K562 (cell line): Measurements from ENCODE around the gene SLC18B1. TPM values are rescaled to one million over a fixed set of nuclear protein-coding genes. Genes with fewer than 3 reads are reported as not detected.

Source experiments
- CREB5 ChIP-seq: fragments of 250-450 bp; sonication (Bioruptor Pico); IDR thresholded peaks from 2 replicates; pipeline ENCODE4 v1.5.0; 2020; ENCODE audit warnings: mild to moderate bottlenecking
- HNRNPUL1 ChIP-seq: fragments of 200-400 bp; formaldehyde crosslinking; IDR thresholded peaks from 2 replicates; pipeline ENCODE4 v1.6.1; 2017; ENCODE audit warnings: low read length
- MGA ChIP-seq: fragments of 450-650 bp; IDR thresholded peaks from 2 replicates; pipeline ENCODE4 v1.6.1; 2016; ENCODE audit warnings: mild to moderate bottlenecking, moderate library complexity
- RFX7 ChIP-seq: fragments of 250-450 bp; sonication (Bioruptor Pico); IDR thresholded peaks from 2 replicates; pipeline ENCODE4 v1.5.1; 2021; ENCODE audit warnings: mild to moderate bottlenecking
- SRF ChIP-seq, 2 experiments: fragments of 250-450, 450-650 bp in 1 of 2; sonication (Bioruptor Pico) in 1 of 2; sonication (generic) in 1 of 2; formaldehyde crosslinking; IDR thresholded peaks; 2 replicates each; pipeline versions ENCODE4 v1.5.0 to v1.5.1; 2020 to 2022; ENCODE audit warnings: mild to moderate bottlenecking in 1 of 2, missing genetic modification reagents in 1 of 2
- ZNF12 ChIP-seq: sonication (generic); formaldehyde crosslinking; IDR thresholded peaks from 2 replicates; pipeline ENCODE4 v1.4.0; 2020; ENCODE audit warnings: mild to moderate bottlenecking, missing genetic modification reagents
- ZNF384 ChIP-seq: IDR thresholded peaks from 2 replicates; pipeline ENCODE4 v1.6.1; 2012; ENCODE audit warnings: low read depth, low read length, improper control_type of control experiment
- polyA plus RNA-seq, 8 experiments: library from polyadenylated mRNA; depleted of rRNA in 4 of 8; stranded (reverse) in 5 of 8; unstranded in 3 of 8; fragments of >200 nt; fragmentation: Nextera tagmentation in 2 of 8; fragmentation: Illumina TruSeq in 1 of 8; extraction: Ambion mirVana in 2 of 8; extraction: Trizol in 1 of 8; gene quantifications; 2 replicates each; pipeline versions ENCODE4 v1.2.1 to v1.2.3, GENCODE V29; 2011 to 2014; ENCODE audit warnings: inconsistent platforms in 1 of 8, missing spikeins in 1 of 8
- total RNA-seq, 7 experiments: library from RNA; depleted of rRNA in 6 of 7; stranded (reverse); fragments of >200 nt in 6 of 7; fragmentation: Illumina TruSeq in 2 of 7; extraction: Trizol in 2 of 7; gene quantifications; 2 replicates each; pipeline versions ENCODE4 v1.2.1 to v1.2.3, GENCODE V29; 2011 to 2021; ENCODE audit warnings: low replicate concordance in 1 of 7
- TF ChIP-seq, protein P1 (sequence below): fragments of 150-350 bp; conservative IDR thresholded peaks from 2 replicates; pipeline ENCODE4 v1.6.1; 2014; ENCODE audit warnings: low read length
- TF ChIP-seq, protein P2 (sequence below), 2 experiments: fragments of 250-450 bp in 1 of 2; fragments of 450-650 bp in 1 of 2; sonication (Bioruptor Pico) in 1 of 2; IDR thresholded peaks; 2 replicates each; pipeline versions ENCODE4 v1.6.1 to v1.8.0; 2016 to 2021; ENCODE audit warnings: mild to moderate bottlenecking in 2 of 2, moderate library complexity in 2 of 2, missing compliant biosample characterization in 1 of 2, missing genetic modification characterization in 1 of 2

Gene SLC18B1
- total and polyA plus RNA-seq, 9 of the 15 experiments (the other 6 are each of a cell fraction or from before 2014, with no cell fraction given) = 10.4 to 49.1 (median 32.0) TPM

GRCh38 chr6:132818404-132819359 is 20.2 kb upstream of the SLC18B1 start (continued):
- TF ChIP-seq CREB5 (CRISPR knock-in tag) (no peak), SRF (CRISPR knock-in tag; IDR thresholded peaks at IDR 0.05) (no peak), HNRNPUL1 (no peak; the same call in 1 of the 2 replicates), RFX7 (CRISPR knock-in tag) (peak; percentile 49; the same call in 1 of the 2 replicates), MGA (no peak), ZNF384 (no peak), ZNF12 (no peak)
- TF ChIP-seq, protein P1, sequence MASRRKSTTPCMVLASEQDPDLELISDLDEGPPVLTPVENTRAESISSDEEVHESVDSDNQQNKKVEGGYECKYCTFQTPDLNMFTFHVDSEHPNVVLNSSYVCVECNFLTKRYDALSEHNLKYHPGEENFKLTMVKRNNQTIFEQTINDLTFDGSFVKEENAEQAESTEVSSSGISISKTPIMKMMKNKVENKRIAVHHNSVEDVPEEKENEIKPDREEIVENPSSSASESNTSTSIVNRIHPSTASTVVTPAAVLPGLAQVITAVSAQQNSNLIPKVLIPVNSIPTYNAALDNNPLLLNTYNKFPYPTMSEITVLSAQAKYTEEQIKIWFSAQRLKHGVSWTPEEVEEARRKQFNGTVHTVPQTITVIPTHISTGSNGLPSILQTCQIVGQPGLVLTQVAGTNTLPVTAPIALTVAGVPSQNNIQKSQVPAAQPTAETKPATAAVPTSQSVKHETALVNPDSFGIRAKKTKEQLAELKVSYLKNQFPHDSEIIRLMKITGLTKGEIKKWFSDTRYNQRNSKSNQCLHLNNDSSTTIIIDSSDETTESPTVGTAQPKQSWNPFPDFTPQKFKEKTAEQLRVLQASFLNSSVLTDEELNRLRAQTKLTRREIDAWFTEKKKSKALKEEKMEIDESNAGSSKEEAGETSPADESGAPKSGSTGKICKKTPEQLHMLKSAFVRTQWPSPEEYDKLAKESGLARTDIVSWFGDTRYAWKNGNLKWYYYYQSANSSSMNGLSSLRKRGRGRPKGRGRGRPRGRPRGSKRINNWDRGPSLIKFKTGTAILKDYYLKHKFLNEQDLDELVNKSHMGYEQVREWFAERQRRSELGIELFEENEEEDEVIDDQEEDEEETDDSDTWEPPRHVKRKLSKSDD = no peak
- TF ChIP-seq, protein P2, sequence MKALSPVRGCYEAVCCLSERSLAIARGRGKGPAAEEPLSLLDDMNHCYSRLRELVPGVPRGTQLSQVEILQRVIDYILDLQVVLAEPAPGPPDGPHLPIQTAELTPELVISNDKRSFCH (CRISPR knock-in tag; IDR thresholded peaks at IDR 0.05) = no peak
- TF ChIP-seq, protein P2 (tag; IDR thresholded peaks at IDR 0.05) = no peak
